Upper lobe of left lung (tissue), 6 donors: ENCODE measurements around the gene SLF2. TPM values are rescaled to one million over a fixed set of nuclear protein-coding genes. Genes with fewer than 3 reads are reported as not detected.

Experiments used
- ATAC-seq, 2 donors: fragments of 200-7000 bp; cut with Tn5 transposase; one replicate each; pipeline ENCODE4 v1.9.1; 2022; ENCODE audit warnings: mild to moderate bottlenecking in 2 of 2, moderate library complexity in 2 of 2; ENCODE audit not compliant: low FRiP score in 2 of 2
- DNase-seq, 2 donors: peaks; one replicate each; pipeline ENCODE4 v3.0.0-alpha.2; 2019 to 2020
- H3K27ac ChIP-seq, 4 donors: fragments of 200-600 bp; sonication (generic); one replicate each; pipeline ENCODE4 v1.5.1; 2016 to 2019
- H3K27me3 ChIP-seq, 4 donors: fragments of 200-600 bp; sonication (generic); one replicate each; pipeline ENCODE4 v1.5.1; 2017 to 2019
- H3K36me3 ChIP-seq, 4 donors: fragments of 200-600 bp; sonication (generic); one replicate each; pipeline ENCODE4 v1.5.1; 2016 to 2019
- H3K4me1 ChIP-seq, 4 donors: fragments of 200-600 bp; sonication (generic); one replicate each; pipeline ENCODE4 v1.5.1; 2018 to 2019
- H3K4me3 ChIP-seq, 4 donors: fragments of 200-600 bp; sonication (generic); one replicate each; pipeline ENCODE4 v1.5.1; 2017 to 2019; ENCODE audit warnings: mild to moderate bottlenecking in 2 of 4, moderate library complexity in 1 of 4
- H3K9me3 ChIP-seq, 4 donors: fragments of 200-600 bp; sonication (generic); one replicate each; pipeline ENCODE4 v1.5.1; 2018 to 2019
- EP300 ChIP-seq, 4 donors: sonication (generic); formaldehyde crosslinking; IDR thresholded peaks; one replicate each; pipeline ENCODE4 v1.5.1; 2017; ENCODE audit warnings: antibody characterized with exemption in 4 of 4, control low read depth in 2 of 4
- POLR2A ChIP-seq, 4 donors: fragments of 450-650 bp; IDR thresholded peaks; one replicate each; pipeline ENCODE4 v1.5.1; 2016 to 2017; ENCODE audit warnings: antibody characterized with exemption in 4 of 4, mild to moderate bottlenecking in 2 of 4
- POLR2AphosphoS5 ChIP-seq, 2 donors: sonication (generic); formaldehyde crosslinking; IDR thresholded peaks; one replicate each; pipeline ENCODE4 v1.5.1; 2017; ENCODE audit warnings: antibody characterized with exemption in 2 of 2
- WGBS, 2 donors: methylation state at CpG; one replicate each; pipeline ENCODE4 v1.1.5; 2017 to 2018; 5-methylcytosine and 5-hydroxymethylcytosine counted together
- total RNA-seq, 6 donors: library from RNA; depleted of rRNA in 4 of 6; stranded (reverse); fragments of >200 nt in 4 of 6; gene quantifications; one replicate each; pipeline versions ENCODE4 v1.1.0 to v1.2.1, GENCODE V29; 2016 to 2021
- TF ChIP-seq, protein P1 (sequence below), 6 experiments: fragments of 450-650 bp in 4 of 6; fragments of 200-600 bp in 2 of 6; sonication (generic) in 2 of 6; IDR thresholded peaks; one replicate each; pipeline ENCODE4 v1.5.1; 2016 to 2019; ENCODE audit warnings: antibody characterized with exemption in 6 of 6
- donor health status: DM: no; HTN: no; CAD: no; lungs with moderate emphysema.
- donor health status: DM: no; HTN: yes; CAD: no; lungs with severe emphysema.

Gene SLF2
- total RNA-seq, 6 donors from 2014 or later: 13.4 to 60.8 (median 28.2) TPM

DNA sequence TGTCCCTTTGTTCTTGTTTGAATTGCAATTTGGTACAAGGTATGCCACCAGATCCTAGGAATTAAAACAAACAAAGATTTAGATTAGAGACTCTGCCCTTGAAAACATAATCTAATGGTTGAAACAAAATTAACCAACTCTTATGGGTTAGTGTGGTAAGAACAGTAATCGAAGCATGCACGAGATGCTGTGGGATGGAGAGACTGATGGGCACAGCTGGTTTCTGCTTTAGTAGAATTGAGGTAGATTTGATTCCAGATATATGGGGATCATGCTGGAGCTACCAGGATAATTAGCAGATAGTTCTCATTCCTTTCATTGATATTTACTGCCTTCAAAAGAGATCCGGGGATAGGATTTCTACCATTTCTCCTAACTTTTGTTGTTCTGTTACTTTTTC, 36.2 kb downstream of the SLF2 start:
- ATAC-seq (no peak), DNase-seq (no peak)
- H3K27me3 ChIP-seq: no peaks in the 10 kb centered on the region
- TF ChIP-seq POLR2AphosphoS5 (IDR thresholded peaks at IDR 0.05): no peak
- no peak for TF ChIP-seq EP300 (IDR thresholded peaks at IDR 0.05)
- TF ChIP-seq POLR2A (IDR thresholded peaks at IDR 0.05): no peak
- TF ChIP-seq, protein P1, sequence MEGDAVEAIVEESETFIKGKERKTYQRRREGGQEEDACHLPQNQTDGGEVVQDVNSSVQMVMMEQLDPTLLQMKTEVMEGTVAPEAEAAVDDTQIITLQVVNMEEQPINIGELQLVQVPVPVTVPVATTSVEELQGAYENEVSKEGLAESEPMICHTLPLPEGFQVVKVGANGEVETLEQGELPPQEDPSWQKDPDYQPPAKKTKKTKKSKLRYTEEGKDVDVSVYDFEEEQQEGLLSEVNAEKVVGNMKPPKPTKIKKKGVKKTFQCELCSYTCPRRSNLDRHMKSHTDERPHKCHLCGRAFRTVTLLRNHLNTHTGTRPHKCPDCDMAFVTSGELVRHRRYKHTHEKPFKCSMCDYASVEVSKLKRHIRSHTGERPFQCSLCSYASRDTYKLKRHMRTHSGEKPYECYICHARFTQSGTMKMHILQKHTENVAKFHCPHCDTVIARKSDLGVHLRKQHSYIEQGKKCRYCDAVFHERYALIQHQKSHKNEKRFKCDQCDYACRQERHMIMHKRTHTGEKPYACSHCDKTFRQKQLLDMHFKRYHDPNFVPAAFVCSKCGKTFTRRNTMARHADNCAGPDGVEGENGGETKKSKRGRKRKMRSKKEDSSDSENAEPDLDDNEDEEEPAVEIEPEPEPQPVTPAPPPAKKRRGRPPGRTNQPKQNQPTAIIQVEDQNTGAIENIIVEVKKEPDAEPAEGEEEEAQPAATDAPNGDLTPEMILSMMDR (IDR thresholded peaks at IDR 0.05): no peak
- no peaks in the 10 kb centered on the region for H3K4me1 ChIP-seq
- no peaks in the 10 kb centered on the region for H3K9me3 ChIP-seq
- H3K4me3 ChIP-seq: no peak overlapping the region
- H3K27ac ChIP-seq: no peak overlapping the region
- 91 to 98% methylated on average over 3 of the region's 3 CpGs for WGBS, 2 donors
- H3K36me3 ChIP-seq: peaks cover 27 to 100% (median 84%) of the 10 kb centered on the region in 4 donors

DNA sequence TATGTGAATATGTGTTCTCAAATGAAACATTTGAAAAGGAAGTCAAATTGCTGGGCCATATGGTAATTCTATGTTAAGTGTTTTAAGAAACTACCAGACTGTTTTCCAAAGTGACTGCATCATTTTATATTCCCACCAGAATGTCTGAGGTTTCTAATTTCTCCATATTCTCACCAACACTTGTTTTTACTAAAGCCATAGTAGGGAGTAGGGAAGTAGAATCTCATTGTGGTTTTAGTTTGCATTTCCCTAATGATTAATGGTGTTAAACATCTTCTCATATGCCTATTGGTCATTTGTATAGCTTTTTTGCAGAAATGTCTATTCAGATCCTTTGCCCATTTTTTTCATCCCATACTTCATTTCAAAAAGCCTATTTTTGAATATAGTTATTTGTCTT, 47.5 kb downstream of the SLF2 start:
- no peak for TF ChIP-seq POLR2AphosphoS5 (IDR thresholded peaks at IDR 0.05)
- no peak for TF ChIP-seq POLR2A (IDR thresholded peaks at IDR 0.05)
- H3K4me3 ChIP-seq: no peak overlapping the region
- no peaks in the 10 kb centered on the region for H3K27me3 ChIP-seq
- H3K4me1 ChIP-seq: no peaks in the 10 kb centered on the region
- DNase-seq (no peak), ATAC-seq (no peak)
- H3K36me3 ChIP-seq: peaks cover 12 to 80% (median 38%) of the 10 kb centered on the region in 4 donors
- no peak overlapping the region for H3K27ac ChIP-seq
- H3K9me3 ChIP-seq: no peaks in the 10 kb centered on the region

- Histone ChIP-seq H3K36me3 (peaks cover 12 to 63% (median 25%) of the 10 kb centered on the region in 4 donors), H3K4me1 (no peaks in the 10 kb centered on the region), H3K4me3 (no peak overlapping the region), H3K27ac (no peak overlapping the region), H3K9me3 (no peaks in the 10 kb centered on the region), H3K27me3 (no peaks in the 10 kb centered on the region)
- TF ChIP-seq, protein P1 (IDR thresholded peaks at IDR 0.05): no peak
- TF ChIP-seq EP300 (IDR thresholded peaks at IDR 0.05): no peak
- TF ChIP-seq POLR2AphosphoS5 (IDR thresholded peaks at IDR 0.05): no peak
- no peak for TF ChIP-seq POLR2A (IDR thresholded peaks at IDR 0.05)
- ATAC-seq: no peak
- DNase-seq: no peak
- WGBS, 2 donors: 67 to 79% methylated on average over 4 of the region's 4 CpGs
These were observed 49.8 kb downstream of the SLF2 start for GRCh38 chr10:100962351-100963080.

DNA sequence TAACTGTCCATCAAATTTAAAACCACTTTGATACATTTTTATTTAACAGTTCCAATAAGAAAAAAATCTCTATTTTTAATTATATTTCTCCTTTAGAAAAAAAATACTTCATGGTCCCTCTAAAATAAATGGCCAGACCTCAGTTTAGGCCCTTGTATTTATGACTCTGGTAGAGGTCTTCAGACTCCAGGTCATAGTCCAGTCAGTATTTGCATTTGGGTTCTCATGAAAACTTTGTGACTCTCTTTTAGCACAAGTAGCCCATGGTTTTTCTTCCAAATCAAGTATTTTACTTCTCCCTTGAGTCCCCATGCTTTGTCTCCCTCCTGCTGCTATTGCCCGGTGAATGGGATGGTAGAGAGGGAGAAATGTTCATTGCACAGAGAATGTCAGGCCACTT, 51.1 kb downstream of the SLF2 start:
- Histone ChIP-seq H3K9me3 (no peaks in the 10 kb centered on the region), H3K36me3 (peaks cover 11 to 50% (median 21%) of the 10 kb centered on the region in 4 donors), H3K27me3 (no peaks in the 10 kb centered on the region), H3K27ac (no peak overlapping the region), H3K4me1 (peaks cover 2 to 6% (median 3%) of the 10 kb centered on the region in 4 donors), H3K4me3 (no peak overlapping the region)
- TF ChIP-seq EP300 (IDR thresholded peaks at IDR 0.05) (no peak), POLR2AphosphoS5 (IDR thresholded peaks at IDR 0.05) (no peak), POLR2A (IDR thresholded peaks at IDR 0.05) (no peak)
- TF ChIP-seq, protein P1 (IDR thresholded peaks at IDR 0.05): no peak
- ATAC-seq (no peak), DNase-seq (no peak)
- 100% methylated on average over 1 of the region's 1 CpG for WGBS, 2 donors

GRCh38 chr10:100965820-100966219, 53.1 kb downstream of the SLF2 start:
- 75 to 81% methylated on average over 5 of the region's 5 CpGs for WGBS, 2 donors
- H3K27me3 ChIP-seq: no peaks in the 10 kb centered on the region
- no peaks in the 10 kb centered on the region for H3K9me3 ChIP-seq
- H3K4me3 ChIP-seq: no peak overlapping the region
- peaks cover 4 to 30% (median 13%) of the 10 kb centered on the region in 4 donors for H3K36me3 ChIP-seq
- DNase-seq (no peak), ATAC-seq (no peak)
- TF ChIP-seq, protein P1 (IDR thresholded peaks at IDR 0.05): no peak
- no peak for TF ChIP-seq POLR2A (IDR thresholded peaks at IDR 0.05)
- no peak for TF ChIP-seq EP300 (IDR thresholded peaks at IDR 0.05)
- TF ChIP-seq POLR2AphosphoS5 (IDR thresholded peaks at IDR 0.05): no peak
- H3K27ac ChIP-seq: no peak overlapping the region
- peaks cover 4 to 24% (median 14%) of the 10 kb centered on the region in 4 donors for H3K4me1 ChIP-seq
